ENCODE measurements around the gene MACC1.

GRCh38 chr7:20151708-20152456 is 65.3 kb downstream of the MACC1 start:
- TF ChIP-seq, protein P1, sequence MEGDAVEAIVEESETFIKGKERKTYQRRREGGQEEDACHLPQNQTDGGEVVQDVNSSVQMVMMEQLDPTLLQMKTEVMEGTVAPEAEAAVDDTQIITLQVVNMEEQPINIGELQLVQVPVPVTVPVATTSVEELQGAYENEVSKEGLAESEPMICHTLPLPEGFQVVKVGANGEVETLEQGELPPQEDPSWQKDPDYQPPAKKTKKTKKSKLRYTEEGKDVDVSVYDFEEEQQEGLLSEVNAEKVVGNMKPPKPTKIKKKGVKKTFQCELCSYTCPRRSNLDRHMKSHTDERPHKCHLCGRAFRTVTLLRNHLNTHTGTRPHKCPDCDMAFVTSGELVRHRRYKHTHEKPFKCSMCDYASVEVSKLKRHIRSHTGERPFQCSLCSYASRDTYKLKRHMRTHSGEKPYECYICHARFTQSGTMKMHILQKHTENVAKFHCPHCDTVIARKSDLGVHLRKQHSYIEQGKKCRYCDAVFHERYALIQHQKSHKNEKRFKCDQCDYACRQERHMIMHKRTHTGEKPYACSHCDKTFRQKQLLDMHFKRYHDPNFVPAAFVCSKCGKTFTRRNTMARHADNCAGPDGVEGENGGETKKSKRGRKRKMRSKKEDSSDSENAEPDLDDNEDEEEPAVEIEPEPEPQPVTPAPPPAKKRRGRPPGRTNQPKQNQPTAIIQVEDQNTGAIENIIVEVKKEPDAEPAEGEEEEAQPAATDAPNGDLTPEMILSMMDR (IDR thresholded peaks at IDR 0.05; ENCODE audit: low read depth, low read length, missing input control), result no peak
- TF ChIP-seq REST (IDR thresholded peaks at IDR 0.05), result no peak
- no peak for TF ChIP-seq ATF3 (IDR thresholded peaks at IDR 0.05)
- TF ChIP-seq, protein P2, sequence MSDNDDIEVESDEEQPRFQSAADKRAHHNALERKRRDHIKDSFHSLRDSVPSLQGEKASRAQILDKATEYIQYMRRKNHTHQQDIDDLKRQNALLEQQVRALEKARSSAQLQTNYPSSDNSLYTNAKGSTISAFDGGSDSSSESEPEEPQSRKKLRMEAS (IDR thresholded peaks at IDR 0.05), result no peak

All from liver (tissue), 3 donors.